HG03108 (cell line): Measurements from ENCODE around the gene TBC1D1.

ENCODE experiments used
- ATAC-seq: cut with Tn5 transposase; IDR thresholded peaks from one replicate; pipeline ENCODE4 v1.9.1; 2021; ENCODE audit warnings: moderate library complexity; ENCODE audit not compliant: unreplicated experiment

Gene TBC1D1

DNA sequence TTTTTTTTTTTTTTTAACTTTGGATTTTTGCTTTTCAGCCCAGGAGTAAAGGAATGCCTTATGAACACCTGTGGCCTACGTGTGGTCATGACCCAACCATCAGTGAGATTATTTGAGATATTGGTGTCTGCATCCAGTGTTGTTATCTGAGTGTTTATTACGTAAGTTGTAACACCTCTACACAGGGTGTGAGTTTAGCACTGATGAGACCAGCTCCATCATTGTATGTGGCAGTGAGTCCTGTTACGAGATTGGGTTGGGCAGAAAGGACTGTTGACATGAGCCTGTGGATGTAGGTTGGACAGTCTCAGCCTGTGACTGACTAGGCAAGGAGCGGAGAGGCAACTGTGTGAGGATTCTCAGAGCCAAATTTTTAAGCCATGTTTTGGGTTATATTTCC is 248.3 kb downstream of the TBC1D1 start:
- ATAC-seq, result no peak

DNA sequence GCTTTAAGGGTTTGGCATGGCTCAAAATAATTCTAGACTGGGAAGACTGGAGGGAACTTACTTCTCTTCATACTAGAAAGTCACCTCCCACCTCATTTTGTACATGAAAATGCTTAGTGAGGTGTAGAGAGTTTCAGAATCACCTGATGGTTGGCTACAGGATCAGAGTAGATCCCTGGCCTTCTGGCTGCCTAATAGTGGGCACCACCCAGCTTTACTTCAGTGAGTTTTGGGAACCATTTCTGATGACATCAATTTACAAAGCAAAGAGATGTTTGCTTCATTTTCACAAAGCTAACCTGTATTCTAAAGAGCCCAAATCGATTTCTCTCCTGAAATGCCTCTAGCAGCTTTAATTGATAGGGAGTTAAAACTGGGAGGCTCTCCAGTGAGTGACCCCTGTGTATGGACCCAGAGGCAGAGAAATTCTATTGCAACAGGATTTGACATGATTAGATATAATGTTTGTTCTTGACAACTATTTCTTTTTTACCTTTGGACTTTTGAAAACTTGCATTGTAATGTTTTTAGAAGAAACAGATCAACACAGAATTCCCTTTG is 249.8 kb downstream of the TBC1D1 start:
- ATAC-seq, result no peak

DNA sequence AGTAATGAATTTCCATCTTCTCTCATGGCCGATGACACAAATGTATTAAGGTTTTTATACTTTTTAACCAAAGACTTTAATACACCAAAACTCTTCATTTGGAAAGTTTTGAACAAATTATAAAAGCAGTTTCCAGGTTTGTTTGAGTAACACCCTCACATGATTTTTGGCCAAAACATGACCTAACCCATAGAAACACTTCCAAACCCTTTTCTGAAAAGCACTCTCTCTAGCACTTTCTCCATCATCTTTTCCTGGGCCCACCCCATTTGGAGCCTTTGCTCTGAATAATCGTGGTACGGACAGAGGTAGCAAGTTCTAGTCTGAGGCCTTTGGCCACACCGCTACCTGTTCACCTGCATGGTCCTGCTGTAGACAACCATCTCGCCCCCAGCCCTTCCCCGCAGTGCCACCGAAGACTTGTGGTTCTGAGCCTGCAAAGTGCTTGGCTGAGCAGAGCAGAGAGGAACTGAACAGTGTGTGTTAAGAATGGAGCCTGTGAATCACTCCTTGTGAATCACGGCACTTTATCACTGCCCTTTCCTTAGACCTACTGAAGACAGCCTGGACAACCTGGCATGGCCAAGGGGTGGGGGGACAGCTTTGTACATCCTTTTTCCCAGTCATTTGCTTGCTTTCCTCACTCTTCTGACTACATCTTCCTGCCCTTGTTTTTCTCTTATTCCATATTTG is 251.1 kb downstream of the TBC1D1 start:
- ATAC-seq, result no peak

- ATAC-seq, result no peak
These were observed 253.1 kb downstream of the TBC1D1 start for GRCh38 chr4:38144031-38144430.

DNA sequence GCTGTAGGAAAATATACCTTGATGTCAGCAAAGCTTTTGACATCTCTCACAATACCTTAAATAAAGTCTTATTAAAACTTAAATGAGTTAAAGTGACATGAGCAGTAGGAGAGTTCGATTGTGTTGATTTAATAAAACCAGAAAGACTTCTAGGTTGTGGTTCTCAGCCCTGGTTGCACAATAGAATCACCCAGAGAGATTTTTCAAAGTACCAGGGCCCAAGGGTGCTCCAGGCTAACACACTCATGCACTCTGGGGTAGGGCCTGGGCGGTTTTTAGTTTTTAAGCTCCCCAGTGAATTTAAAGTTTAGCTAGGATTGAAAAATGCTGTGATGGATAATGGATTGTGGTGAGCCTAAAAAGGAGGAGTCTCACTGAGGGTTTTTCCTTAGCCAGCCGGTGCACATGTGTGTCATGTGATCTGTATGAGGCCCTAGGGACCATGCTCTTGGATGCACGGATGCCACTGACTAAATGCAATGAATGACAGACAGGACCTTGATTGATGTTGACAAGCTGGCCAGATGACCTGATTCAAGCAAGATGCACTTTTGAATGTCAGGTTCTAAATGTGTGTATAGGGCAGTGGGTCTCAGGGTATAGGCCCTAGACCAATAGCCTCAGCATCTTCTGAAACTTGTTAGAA is 254.3 kb downstream of the TBC1D1 start:
- no peak for ATAC-seq

DNA sequence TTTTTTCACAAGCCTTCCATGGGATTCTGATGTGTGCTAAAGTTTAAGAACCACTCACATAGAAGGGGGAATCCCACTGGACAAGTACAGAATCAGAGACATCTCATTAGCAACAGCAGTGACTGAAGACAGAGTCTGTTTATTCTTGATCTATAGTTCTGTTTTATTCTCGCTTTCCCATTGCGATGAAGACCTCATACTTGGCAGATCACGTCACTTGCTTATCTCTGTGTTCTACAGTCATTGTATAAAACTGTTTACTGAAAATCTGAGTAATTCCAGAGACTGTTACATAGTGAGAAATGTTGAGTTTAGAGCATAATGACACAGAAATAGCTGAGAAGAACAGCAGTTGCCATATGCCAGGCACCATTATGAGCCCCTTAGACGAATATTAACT is 254.9 kb downstream of the TBC1D1 start:
- ATAC-seq, result peak; percentile 23

- peak; percentile 58 for ATAC-seq
These were observed 255.5 kb downstream of the TBC1D1 start for GRCh38 chr4:38146383-38146782.

DNA sequence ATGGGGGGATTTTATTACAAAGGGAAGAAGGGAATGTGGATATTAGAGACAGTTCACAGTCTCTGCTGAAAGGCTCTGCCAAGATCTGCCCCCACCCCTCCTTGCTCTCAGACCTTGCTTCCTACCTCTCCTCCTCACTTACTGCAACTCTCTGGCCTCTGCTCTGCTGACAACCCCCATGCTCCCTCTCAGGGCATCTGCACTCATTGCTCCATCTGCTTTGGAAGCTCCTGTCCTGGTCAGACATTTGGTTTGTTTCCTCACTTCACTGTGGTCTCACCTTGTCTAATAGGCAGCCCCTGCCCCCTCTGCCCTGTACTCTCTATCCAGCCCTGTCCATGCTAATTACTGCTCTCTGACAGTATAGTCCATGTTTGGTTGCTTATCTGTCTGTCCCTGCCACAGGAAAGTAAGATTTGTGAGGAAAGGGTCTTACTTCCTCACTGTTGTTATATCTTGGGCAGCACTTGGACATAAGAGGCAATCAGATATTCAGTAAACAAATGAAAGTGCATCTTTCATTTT is 258.6 kb downstream of the TBC1D1 start:
- ATAC-seq, result no peak

- ATAC-seq, result no peak
These were observed 259.2 kb downstream of the TBC1D1 start for GRCh38 chr4:38149997-38150671.

GRCh38 chr4:38150766-38151165 is 259.9 kb downstream of the TBC1D1 start:
- ATAC-seq, result no peak

DNA sequence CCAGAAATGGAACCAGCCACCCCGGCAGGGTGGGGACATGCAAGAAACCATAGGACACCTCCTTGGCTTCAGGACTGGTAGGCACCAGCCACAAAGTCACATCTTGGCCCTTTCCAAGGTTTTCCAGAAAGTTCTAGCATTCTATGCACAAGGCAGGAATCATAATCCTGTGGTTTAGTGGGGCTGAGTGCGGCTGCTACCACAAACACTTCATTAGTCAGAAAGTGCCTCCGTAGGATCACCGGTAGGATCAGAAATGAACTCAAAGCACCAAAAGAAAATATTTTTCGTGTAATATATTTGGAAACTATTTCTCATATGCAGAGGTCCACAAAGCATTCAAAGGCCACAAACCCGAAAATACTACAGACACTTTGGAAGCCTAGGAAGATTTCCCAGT is 261.0 kb downstream of the TBC1D1 start:
- no peak for ATAC-seq

DNA sequence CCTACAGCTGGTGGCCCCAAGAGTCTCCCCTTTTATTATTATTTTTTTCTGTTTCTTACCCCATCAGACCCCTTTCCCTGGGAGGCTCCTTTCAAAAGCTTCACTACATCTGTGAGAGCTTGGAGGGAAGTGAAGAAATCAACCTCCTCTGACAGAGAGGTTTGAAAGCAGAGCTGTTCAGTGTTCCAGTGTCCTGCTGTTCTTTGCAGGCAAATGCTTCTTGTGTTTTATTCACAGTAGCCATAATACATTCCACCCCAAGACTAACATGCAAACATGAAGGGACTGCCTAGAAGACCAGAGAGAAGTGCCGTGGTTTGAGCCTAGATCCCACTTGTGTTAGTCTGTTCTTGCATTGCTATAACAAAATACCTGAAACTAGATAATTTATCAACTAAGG is 261.4 kb downstream of the TBC1D1 start:
- no peak for ATAC-seq

- no peak for ATAC-seq
These were observed 262.0 kb downstream of the TBC1D1 start for GRCh38 chr4:38152721-38153386.

DNA sequence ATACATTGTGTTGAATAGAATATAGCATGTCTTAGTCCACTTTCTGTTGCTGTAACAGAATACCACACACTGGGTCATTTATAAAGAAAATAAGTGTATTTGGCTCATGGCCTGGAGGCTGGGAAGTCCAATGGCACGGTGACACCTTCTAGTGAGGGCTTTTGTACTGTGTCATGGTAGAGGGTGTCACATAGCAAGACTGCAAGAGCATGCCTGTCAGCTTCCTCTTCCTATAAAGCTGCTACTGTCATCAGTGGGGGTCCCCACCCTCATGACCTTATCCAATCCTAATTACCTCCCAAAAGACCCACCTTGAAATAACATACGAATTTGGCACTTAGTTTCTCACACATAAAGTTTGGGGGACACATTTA is 262.5 kb downstream of the TBC1D1 start:
- ATAC-seq, result no peak

- no peak for ATAC-seq
These were observed 263.4 kb downstream of the TBC1D1 start for GRCh38 chr4:38154252-38154651.

- no peak for ATAC-seq
These were observed 264.1 kb downstream of the TBC1D1 start for GRCh38 chr4:38154681-38155588.

- ATAC-seq, result no peak
These were observed 264.9 kb downstream of the TBC1D1 start for GRCh38 chr4:38155589-38156294.

DNA sequence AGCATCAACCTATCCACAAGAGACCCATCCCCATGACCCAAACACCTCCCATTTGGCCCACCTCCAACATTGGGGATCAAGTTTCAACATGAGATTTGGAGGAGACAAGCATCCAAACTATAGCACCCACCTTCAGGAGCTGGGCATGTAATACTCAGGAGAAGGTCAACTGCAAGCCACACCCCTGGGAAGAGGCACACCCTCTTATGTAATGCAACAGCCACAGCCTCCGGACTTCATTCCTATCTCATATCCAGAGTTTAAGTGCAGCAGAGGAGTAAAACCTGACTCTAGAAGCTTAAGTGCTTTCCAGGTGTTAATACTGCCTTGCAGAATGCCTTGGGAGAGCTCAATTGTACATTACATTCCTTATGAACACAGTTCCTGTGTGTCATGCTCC is 266.7 kb downstream of the TBC1D1 start:
- no peak for ATAC-seq

GRCh38 chr4:38160487-38161207 is 269.8 kb downstream of the TBC1D1 start:
- peak; percentile 93 for ATAC-seq
